GM23338 (cell line): ENCODE results near the gene SMOC2. TPM values are rescaled to one million over a fixed set of nuclear protein-coding genes. Genes with fewer than 3 reads are reported as not detected.

Experiments
- ATAC-seq: fragments of 200-7000 bp; cut with Tn5 transposase; 3 replicates; pipeline ENCODE4 v1.9.1; 2020
- DNase-seq: peaks from one replicate; pipeline ENCODE4 v3.0.0-alpha.2; 2015; ENCODE audit warnings: low spot score
- H2AFZ ChIP-seq: fragments of 200-600 bp; sonication (generic); 2 replicates; pipeline ENCODE4 v1.8.0; 2016; ENCODE audit warnings: antibody characterized with exemption, mild to moderate bottlenecking, moderate library complexity
- H3F3A ChIP-seq: fragments of 200-600 bp; sonication (generic); replicated peaks from 2 replicates; pipeline ENCODE4 v1.8.0; 2017; ENCODE audit warnings: antibody characterized with exemption, mixed run types, low read depth
- H3K27ac ChIP-seq: fragments of 200-600 bp; sonication (generic); 2 replicates; pipeline ENCODE4 v1.6.1; 2016; ENCODE audit warnings: low read depth
- H3K27me3 ChIP-seq: fragments of 200-600 bp; sonication (generic); 2 replicates; pipeline ENCODE4 v1.8.0; 2016; ENCODE audit warnings: mild to moderate bottlenecking, mixed run types, moderate library complexity; ENCODE audit not compliant: insufficient read depth
- H3K36me3 ChIP-seq: fragments of 200-600 bp; sonication (generic); 2 replicates; pipeline ENCODE4 v1.8.0; 2016; ENCODE audit warnings: mild to moderate bottlenecking; ENCODE audit not compliant: insufficient read depth
- H3K4me1 ChIP-seq: fragments of 200-600 bp; sonication (generic); 2 replicates; pipeline ENCODE4 v1.8.0; 2016; ENCODE audit warnings: mild to moderate bottlenecking, moderate library complexity; ENCODE audit not compliant: insufficient read depth
- H3K4me2 ChIP-seq: fragments of 200-600 bp; sonication (generic); 2 replicates; pipeline ENCODE4 v1.7.1; 2017; ENCODE audit warnings: mixed run types
- H3K4me3 ChIP-seq: fragments of 200-600 bp; sonication (generic); 2 replicates; pipeline ENCODE4 v1.6.1; 2016; ENCODE audit warnings: mixed run types
- H3K79me2 ChIP-seq: fragments of 200-600 bp; sonication (generic); replicated peaks from 2 replicates; pipeline ENCODE4 v1.8.0; 2017; ENCODE audit warnings: mild to moderate bottlenecking; ENCODE audit not compliant: insufficient read depth
- H3K9me2 ChIP-seq: fragments of 200-600 bp; sonication (generic); 2 replicates; pipeline ENCODE4 v1.8.0; 2017; ENCODE audit not compliant: insufficient read depth
- H4K20me1 ChIP-seq: fragments of 200-600 bp; sonication (generic); replicated peaks from 2 replicates; pipeline ENCODE4 v1.8.0; 2017; ENCODE audit warnings: mild to moderate bottlenecking; ENCODE audit not compliant: insufficient read depth
- H3K27ac Mint-ChIP-seq: 2 replicates; pipeline ENCODE4 v1.8.0; 2020; ENCODE audit warnings: inconsistent platforms, mild to moderate bottlenecking, moderate library complexity, mixed read lengths
- H3K27me3 Mint-ChIP-seq: 3 replicates; pipeline ENCODE4 v1.8.0; 2022; ENCODE audit warnings: low read depth, mild to moderate bottlenecking, moderate library complexity, mixed read lengths, inconsistent platforms; ENCODE audit not compliant: insufficient read depth, poor library complexity
- H3K36me3 Mint-ChIP-seq: 3 replicates; pipeline ENCODE4 v1.8.0; 2021; ENCODE audit warnings: low read depth, mild to moderate bottlenecking, inconsistent platforms, moderate library complexity, mixed read lengths
- H3K4me1 Mint-ChIP-seq: 3 replicates; pipeline ENCODE4 v1.8.0; 2020; ENCODE audit warnings: mild to moderate bottlenecking, inconsistent platforms, mixed read lengths
- H3K4me3 Mint-ChIP-seq: 3 replicates; pipeline ENCODE4 v1.8.0; 2021; ENCODE audit warnings: moderate library complexity, mild to moderate bottlenecking, inconsistent platforms, mixed read lengths
- H3K9me3 Mint-ChIP-seq: 3 replicates; pipeline ENCODE4 v1.8.0; 2020; ENCODE audit warnings: moderate library complexity, mild to moderate bottlenecking, inconsistent platforms, mixed read lengths
- CREB1 ChIP-seq: fragments of 250-450 bp; sonication (Bioruptor Pico); IDR thresholded peaks from 2 replicates; pipeline ENCODE4 v1.5.0; 2020; ENCODE audit warnings: low read depth, mild to moderate bottlenecking, moderate library complexity
- EZH2 ChIP-seq: fragments of 200-600 bp; sonication (generic); IDR thresholded peaks from one replicate; pipeline ENCODE4 v1.8.0; 2017; ENCODE audit warnings: antibody characterized with exemption, mild to moderate bottlenecking, low read depth; ENCODE audit not compliant: unreplicated experiment
- EZH2phosphoT487 ChIP-seq: fragments of 200-600 bp; sonication (generic); IDR thresholded peaks from one replicate; pipeline ENCODE4 v1.8.1; 2018; ENCODE audit warnings: antibody characterized with exemption; ENCODE audit not compliant: unreplicated experiment
- JUNB ChIP-seq: IDR thresholded peaks from one replicate; pipeline ENCODE4 v1.6.1; 2016; ENCODE audit warnings: antibody characterized with exemption; ENCODE audit not compliant: unreplicated experiment
- NANOG ChIP-seq: IDR thresholded peaks from 2 replicates; pipeline ENCODE4 v1.6.1; 2016; ENCODE audit warnings: antibody characterized with exemption, borderline replicate concordance
- POLR2AphosphoS5 ChIP-seq: IDR thresholded peaks from 2 replicates; pipeline ENCODE4 v1.6.1; 2016; ENCODE audit warnings: antibody characterized with exemption, low read depth
- STAT1 ChIP-seq: IDR thresholded peaks from one replicate; pipeline ENCODE4 v1.6.1; 2016; ENCODE audit warnings: antibody characterized with exemption; ENCODE audit not compliant: unreplicated experiment
- ZNF114 ChIP-seq: fragments of 250-450 bp; sonication (Bioruptor Pico); IDR thresholded peaks from 2 replicates; pipeline ENCODE4 v1.5.0; 2020; ENCODE audit warnings: mild to moderate bottlenecking, moderate library complexity
- ZNF331 ChIP-seq: fragments of 250-450 bp; sonication (Bioruptor Pico); IDR thresholded peaks from 2 replicates; pipeline ENCODE4 v1.5.0; 2020; ENCODE audit warnings: low read depth, mild to moderate bottlenecking, moderate library complexity
- polyA plus RNA-seq: library from polyadenylated mRNA; unstranded; fragments of >200 nt; fragmentation: Nextera tagmentation; extraction: Ambion mirVana; gene quantifications from 2 replicates; pipeline ENCODE4 v1.2.1, GENCODE V29; 2016
- total RNA-seq: library from RNA; depleted of rRNA; stranded (reverse); fragments of >200 nt; shearing (Covaris generic); gene quantifications from 2 replicates; pipeline ENCODE4 v1.2.3, GENCODE V29; 2014
- TF ChIP-seq, protein P1 (sequence below): IDR thresholded peaks from 2 replicates; pipeline ENCODE4 v1.6.1; 2016; ENCODE audit warnings: antibody characterized with exemption
- TF ChIP-seq, protein P2 (sequence below): IDR thresholded peaks from one replicate; pipeline ENCODE4 v1.6.1; 2018; ENCODE audit warnings: antibody characterized with exemption; ENCODE audit not compliant: unreplicated experiment
- TF ChIP-seq, protein P3 (sequence below), 2 experiments: fragments of 200-600 bp in 1 of 2; sonication (generic) in 1 of 2; conservative IDR thresholded peaks; 2 replicates each; pipeline versions ENCODE4 v1.5.1 to v1.6.1; 2016 to 2017; ENCODE audit warnings: antibody characterized with exemption in 2 of 2, low read depth in 2 of 2, mild to moderate bottlenecking in 2 of 2, moderate library complexity in 1 of 2

Gene SMOC2
- total and polyA plus RNA-seq, 2 experiments from 2014 or later = 4.3 to 6.5 TPM

DNA sequence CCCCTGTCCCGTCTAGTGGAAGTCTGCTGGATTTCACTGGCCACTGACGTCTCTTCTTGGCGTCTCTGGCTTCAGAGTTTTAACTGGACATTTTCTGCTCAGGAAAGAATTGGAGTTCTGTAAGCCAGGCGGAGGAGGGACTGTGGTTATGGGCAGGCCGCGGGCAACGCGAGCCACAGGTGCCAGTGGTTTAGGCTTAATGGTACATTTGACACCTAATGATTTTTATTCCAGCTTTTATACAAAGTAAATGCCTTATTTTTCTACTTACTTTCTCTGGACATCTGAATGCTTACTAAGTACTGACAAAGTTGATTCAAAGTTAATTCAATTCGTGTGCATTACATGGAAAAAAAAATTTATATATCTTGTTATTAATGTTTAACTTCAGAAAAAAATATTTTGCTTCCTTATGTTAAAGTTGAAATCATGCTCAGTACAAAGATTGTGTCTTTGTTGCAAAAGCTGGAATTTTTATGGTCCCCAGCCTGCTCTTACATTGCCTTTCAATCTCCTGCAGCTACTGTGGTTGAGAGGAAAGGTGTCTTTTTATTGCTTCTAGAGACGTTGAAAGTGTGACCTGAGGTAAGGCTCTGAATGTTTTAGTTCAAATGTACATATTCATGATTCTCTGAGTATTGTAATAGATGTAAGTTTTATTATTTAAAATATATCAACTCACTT is 231.0 kb downstream of the SMOC2 start:
- Histone ChIP-seq H3K27me3 (no peaks in the 10 kb centered on the region), H3K4me1 (peaks cover 3% of the 10 kb centered on the region; the same call in 1 of the 2 replicates), H2AFZ (no peak overlapping the region), H3K4me3 (no peak overlapping the region), H3K79me2 (no peaks in the 10 kb centered on the region), H4K20me1 (no peaks in the 10 kb centered on the region), H3K4me2 (no peak overlapping the region), H3F3A (no peaks in the 10 kb centered on the region), H3K36me3 (no peaks in the 10 kb centered on the region), H3K27ac (no peak overlapping the region), H3K9me2 (peaks cover 15% of the 10 kb centered on the region)
- ATAC-seq = no peak
- TF ChIP-seq NANOG (no peak), CREB1 (no peak)
- TF ChIP-seq, protein P1, sequence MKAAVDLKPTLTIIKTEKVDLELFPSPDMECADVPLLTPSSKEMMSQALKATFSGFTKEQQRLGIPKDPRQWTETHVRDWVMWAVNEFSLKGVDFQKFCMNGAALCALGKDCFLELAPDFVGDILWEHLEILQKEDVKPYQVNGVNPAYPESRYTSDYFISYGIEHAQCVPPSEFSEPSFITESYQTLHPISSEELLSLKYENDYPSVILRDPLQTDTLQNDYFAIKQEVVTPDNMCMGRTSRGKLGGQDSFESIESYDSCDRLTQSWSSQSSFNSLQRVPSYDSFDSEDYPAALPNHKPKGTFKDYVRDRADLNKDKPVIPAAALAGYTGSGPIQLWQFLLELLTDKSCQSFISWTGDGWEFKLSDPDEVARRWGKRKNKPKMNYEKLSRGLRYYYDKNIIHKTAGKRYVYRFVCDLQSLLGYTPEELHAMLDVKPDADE = no peak
- Mint-ChIP-seq H3K36me3 (peaks cover 8% of the 10 kb centered on the region; the same call in 2 of the 3 replicates), H3K9me3 (peaks cover 8% of the 10 kb centered on the region; the same call in 2 of the 3 replicates), H3K27ac (no peak overlapping the region), H3K4me1 (peaks cover 8% of the 10 kb centered on the region; the same call in 2 of the 3 replicates), H3K27me3 (peaks cover 12% of the 10 kb centered on the region), H3K4me3 (no peak overlapping the region)
- no peak for DNase-seq

DNA sequence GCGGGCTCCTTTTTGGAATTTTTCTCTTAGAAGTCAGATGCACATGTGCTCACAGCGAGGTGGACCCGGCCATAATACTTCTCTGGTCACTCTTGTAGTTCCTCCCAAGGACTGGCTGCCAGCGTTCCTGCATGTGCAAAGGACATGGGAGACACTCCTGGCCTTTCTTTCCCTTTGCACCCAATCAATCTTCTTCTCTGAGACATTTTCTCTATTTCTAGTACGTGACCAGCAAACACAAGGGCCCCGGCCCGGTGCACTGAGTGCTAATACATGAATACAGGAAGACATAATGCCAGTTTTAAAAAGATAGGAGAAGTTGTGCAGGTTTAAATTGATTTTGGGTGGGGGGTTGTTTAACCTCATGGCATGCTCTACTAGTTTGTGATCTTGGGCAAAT is 233.6 kb downstream of the SMOC2 start:
- Histone ChIP-seq H3K36me3 (no peaks in the 10 kb centered on the region), H3K27ac (no peak overlapping the region), H3F3A (no peaks in the 10 kb centered on the region), H3K9me2 (peaks cover 7% of the 10 kb centered on the region; the same call in 1 of the 2 replicates), H3K4me1 (no peaks in the 10 kb centered on the region), H2AFZ (no peak overlapping the region), H3K4me3 (no peak overlapping the region), H4K20me1 (no peaks in the 10 kb centered on the region), H3K4me2 (no peak overlapping the region), H3K79me2 (no peaks in the 10 kb centered on the region), H3K27me3 (no peaks in the 10 kb centered on the region)
- peaks cover 4% of the 10 kb centered on the region; the same call in 2 of the 3 replicates for H3K36me3 Mint-ChIP-seq
- peaks cover 3% of the 10 kb centered on the region; the same call in 2 of the 3 replicates for H3K9me3 Mint-ChIP-seq
- peaks cover 4% of the 10 kb centered on the region for H3K27me3 Mint-ChIP-seq
- DNase-seq (no peak), ATAC-seq (no peak)
- H3K4me1 Mint-ChIP-seq = peaks cover 19% of the 10 kb centered on the region; the same call in 2 of the 3 replicates
- H3K27ac Mint-ChIP-seq = no peak overlapping the region
- H3K4me3 Mint-ChIP-seq = no peak overlapping the region
- TF ChIP-seq EZH2 (no peak), CREB1 (no peak), JUNB (no peak), POLR2AphosphoS5 (no peak), ZNF331 (no peak), EZH2phosphoT487 (no peak), STAT1 (no peak), NANOG (no peak), ZNF114 (CRISPR knock-in tag) (no peak)
- TF ChIP-seq, protein P1 = no peak
- TF ChIP-seq, protein P2, sequence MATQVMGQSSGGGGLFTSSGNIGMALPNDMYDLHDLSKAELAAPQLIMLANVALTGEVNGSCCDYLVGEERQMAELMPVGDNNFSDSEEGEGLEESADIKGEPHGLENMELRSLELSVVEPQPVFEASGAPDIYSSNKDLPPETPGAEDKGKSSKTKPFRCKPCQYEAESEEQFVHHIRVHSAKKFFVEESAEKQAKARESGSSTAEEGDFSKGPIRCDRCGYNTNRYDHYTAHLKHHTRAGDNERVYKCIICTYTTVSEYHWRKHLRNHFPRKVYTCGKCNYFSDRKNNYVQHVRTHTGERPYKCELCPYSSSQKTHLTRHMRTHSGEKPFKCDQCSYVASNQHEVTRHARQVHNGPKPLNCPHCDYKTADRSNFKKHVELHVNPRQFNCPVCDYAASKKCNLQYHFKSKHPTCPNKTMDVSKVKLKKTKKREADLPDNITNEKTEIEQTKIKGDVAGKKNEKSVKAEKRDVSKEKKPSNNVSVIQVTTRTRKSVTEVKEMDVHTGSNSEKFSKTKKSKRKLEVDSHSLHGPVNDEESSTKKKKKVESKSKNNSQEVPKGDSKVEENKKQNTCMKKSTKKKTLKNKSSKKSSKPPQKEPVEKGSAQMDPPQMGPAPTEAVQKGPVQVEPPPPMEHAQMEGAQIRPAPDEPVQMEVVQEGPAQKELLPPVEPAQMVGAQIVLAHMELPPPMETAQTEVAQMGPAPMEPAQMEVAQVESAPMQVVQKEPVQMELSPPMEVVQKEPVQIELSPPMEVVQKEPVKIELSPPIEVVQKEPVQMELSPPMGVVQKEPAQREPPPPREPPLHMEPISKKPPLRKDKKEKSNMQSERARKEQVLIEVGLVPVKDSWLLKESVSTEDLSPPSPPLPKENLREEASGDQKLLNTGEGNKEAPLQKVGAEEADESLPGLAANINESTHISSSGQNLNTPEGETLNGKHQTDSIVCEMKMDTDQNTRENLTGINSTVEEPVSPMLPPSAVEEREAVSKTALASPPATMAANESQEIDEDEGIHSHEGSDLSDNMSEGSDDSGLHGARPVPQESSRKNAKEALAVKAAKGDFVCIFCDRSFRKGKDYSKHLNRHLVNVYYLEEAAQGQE = no peak
- TF ChIP-seq, protein P3, sequence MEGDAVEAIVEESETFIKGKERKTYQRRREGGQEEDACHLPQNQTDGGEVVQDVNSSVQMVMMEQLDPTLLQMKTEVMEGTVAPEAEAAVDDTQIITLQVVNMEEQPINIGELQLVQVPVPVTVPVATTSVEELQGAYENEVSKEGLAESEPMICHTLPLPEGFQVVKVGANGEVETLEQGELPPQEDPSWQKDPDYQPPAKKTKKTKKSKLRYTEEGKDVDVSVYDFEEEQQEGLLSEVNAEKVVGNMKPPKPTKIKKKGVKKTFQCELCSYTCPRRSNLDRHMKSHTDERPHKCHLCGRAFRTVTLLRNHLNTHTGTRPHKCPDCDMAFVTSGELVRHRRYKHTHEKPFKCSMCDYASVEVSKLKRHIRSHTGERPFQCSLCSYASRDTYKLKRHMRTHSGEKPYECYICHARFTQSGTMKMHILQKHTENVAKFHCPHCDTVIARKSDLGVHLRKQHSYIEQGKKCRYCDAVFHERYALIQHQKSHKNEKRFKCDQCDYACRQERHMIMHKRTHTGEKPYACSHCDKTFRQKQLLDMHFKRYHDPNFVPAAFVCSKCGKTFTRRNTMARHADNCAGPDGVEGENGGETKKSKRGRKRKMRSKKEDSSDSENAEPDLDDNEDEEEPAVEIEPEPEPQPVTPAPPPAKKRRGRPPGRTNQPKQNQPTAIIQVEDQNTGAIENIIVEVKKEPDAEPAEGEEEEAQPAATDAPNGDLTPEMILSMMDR (conservative IDR thresholded peaks at IDR 0.05; ENCODE audit: low read depth in 2 of 2) = no peak
